IPS-15b (cell line): ENCODE data around the gene HIVEP3.

Source experiments
- H3K27me3 ChIP-seq: one replicate; pipeline ENCODE4 v1.6.1; 2013; ENCODE audit warnings: low read length; ENCODE audit not compliant: control insufficient read depth, insufficient read depth
- H3K36me3 ChIP-seq: one replicate; pipeline ENCODE4 v1.6.1; 2013; ENCODE audit warnings: low read length; ENCODE audit not compliant: control insufficient read depth, insufficient read depth
- H3K4me1 ChIP-seq: one replicate; pipeline ENCODE4 v1.6.1; 2013; ENCODE audit warnings: mild to moderate bottlenecking, low read length; ENCODE audit not compliant: control insufficient read depth, insufficient read depth
- H3K4me3 ChIP-seq: one replicate; pipeline ENCODE4 v1.5.1; 2013; ENCODE audit warnings: low read depth, low read length
- H3K9ac ChIP-seq: one replicate; pipeline ENCODE4 v1.6.1; 2013; ENCODE audit warnings: low read depth, mild to moderate bottlenecking, low read length
- H3K9me3 ChIP-seq: one replicate; pipeline ENCODE4 v1.6.1; 2013; ENCODE audit warnings: mild to moderate bottlenecking, low read length; ENCODE audit not compliant: control insufficient read depth, insufficient read depth

The HIVEP3 gene

DNA sequence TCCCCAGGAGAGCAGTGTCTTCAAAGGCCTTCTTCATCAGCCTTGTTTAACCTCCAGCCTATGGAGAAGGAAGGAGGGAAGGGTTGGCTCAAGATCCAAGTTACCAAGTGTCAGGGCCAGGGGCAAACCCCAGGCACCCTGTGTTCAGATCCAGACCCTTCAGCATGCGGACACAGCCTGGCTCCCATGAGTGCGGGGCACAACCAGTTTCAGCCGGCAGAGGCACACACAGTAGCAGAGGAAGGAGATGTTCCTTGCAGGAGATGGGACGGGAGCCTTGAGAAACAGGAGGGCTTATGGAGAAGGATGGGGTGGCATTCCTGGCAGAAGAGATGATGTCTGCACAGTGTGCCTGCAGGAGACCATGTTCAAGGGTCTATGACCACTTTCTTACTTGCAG lies 272.5 kb downstream of the HIVEP3 start:
- H3K4me3 ChIP-seq = no peak overlapping the region
- no peaks in the 10 kb centered on the region for H3K27me3 ChIP-seq
- H3K9me3 ChIP-seq = no peaks in the 10 kb centered on the region
- no peak overlapping the region for H3K9ac ChIP-seq
- no peaks in the 10 kb centered on the region for H3K4me1 ChIP-seq
- no peaks in the 10 kb centered on the region for H3K36me3 ChIP-seq

DNA sequence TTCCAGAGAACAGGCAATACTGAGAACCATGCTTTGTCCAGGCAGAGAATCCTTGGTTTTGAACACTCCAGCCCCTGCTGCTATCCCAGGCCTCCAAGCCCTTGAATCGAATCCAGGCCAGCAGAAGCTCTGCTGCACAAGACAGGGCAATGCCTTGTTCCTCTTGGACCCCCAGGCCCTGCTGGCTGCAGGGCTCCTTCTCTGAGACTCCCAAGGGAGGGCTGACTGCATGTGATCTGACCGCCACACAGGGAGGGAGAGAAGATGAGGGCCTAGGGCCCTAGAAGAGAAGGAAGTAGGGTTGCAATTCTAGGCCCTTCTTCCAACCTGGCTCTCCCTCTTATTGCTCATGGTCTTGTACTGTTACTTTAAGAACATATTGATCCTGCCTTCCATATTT lies 273.7 kb downstream of the HIVEP3 start:
- Histone ChIP-seq H3K9ac (no peak overlapping the region), H3K4me1 (no peaks in the 10 kb centered on the region)

DNA sequence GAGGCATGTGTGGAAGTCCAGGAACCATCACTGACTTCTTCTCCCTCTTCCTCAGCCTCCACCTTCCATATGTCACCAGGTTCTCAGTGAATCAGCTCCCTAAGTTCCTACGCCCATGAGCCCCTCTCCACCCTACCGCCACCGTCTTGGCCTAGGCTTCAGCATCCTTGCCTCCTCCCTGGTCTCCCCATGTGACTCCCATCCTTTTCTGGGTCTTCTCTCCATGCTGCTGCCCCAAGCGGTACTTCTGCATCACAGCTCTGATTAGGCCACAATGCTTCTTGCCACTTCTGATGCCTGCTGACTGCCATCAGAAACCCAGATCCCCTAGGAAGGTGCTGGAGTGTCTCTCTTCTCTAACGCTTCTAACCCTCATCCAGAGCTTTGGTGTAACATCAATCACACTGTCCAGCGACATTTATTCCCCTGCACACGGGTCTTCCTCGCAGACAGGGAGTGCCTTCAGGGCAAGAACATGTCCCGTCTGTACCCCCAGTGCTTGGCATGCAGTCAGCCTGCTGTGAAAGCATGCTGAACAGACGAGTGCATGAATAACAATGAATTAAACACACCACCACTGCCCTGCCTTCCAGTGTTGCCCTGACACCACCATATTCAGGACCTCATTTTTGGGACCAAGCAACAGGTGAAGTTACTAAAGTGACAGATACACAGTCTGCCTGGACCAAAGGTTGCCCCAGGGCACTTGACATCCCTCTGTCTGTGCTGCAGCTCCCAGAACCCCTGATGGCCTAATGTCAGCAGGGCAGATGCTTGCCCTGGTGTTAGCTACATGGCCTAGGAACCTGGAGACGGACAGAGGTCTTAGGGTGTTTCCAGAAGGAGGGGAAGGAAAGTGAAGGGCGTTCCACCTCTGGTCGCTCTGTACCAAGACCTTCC lies 275.6 kb downstream of the HIVEP3 start:
- no peaks in the 10 kb centered on the region for H3K9me3 ChIP-seq
- H3K4me1 ChIP-seq = peaks cover 3% of the 10 kb centered on the region
- H3K27me3 ChIP-seq = no peaks in the 10 kb centered on the region
- no peaks in the 10 kb centered on the region for H3K36me3 ChIP-seq
- H3K9ac ChIP-seq = no peak overlapping the region
- no peak overlapping the region for H3K4me3 ChIP-seq

More for the DNA sequence above, 273.7 kb downstream of the HIVEP3 start:
- H3K36me3 ChIP-seq = no peaks in the 10 kb centered on the region
- H3K9me3 ChIP-seq = no peaks in the 10 kb centered on the region
- H3K4me3 ChIP-seq = no peak overlapping the region
- no peaks in the 10 kb centered on the region for H3K27me3 ChIP-seq

DNA sequence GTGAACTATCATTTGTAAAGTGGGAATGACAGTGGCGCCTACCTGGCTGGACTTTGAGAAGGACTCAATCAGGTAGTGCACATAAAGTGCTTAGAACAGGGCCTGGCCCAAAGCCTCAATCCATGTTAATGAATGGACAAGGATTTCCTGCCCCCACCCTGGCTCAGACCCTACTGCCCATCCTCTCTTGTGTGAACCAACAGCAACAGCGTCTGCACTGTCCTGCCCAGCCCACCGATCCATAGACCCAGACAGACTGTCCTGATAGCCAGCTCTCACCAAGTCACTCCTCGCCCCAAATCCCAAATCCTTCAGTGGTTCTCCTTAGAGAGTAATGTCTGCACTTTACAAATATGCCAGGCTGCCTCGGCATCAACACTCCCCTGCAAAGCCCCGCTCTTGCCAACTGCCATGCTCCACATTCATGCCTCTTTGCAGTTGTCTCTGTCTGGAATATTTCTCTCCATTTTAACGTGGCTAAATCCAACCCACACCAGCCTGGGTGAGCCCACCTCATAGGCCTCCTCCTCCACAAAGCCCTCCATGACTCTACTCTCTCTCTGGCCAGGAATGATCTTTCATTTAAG lies 276.7 kb downstream of the HIVEP3 start:
- no peak overlapping the region for H3K9ac ChIP-seq
- H3K4me1 ChIP-seq = peaks cover 3% of the 10 kb centered on the region

DNA sequence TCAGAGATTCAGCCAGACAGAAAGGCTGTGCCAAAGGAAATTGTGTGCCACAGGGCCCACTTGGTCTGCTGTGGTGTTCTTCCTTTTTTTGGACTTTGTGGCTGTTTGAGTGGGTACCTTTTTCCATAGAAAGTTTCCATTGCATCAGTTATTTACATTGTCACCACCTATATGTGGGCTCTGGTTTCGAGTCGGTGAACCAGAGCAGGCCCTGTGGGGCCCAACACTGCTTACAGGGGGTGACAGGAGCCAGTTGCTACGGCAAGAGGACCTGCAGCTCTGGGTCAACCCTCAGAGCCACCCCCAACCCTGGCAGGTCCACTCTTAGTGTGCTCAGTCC lies 277.3 kb downstream of the HIVEP3 start:
- Histone ChIP-seq H3K27me3 (no peaks in the 10 kb centered on the region), H3K9me3 (no peaks in the 10 kb centered on the region), H3K4me1 (peaks cover 3% of the 10 kb centered on the region), H3K4me3 (no peak overlapping the region), H3K36me3 (no peaks in the 10 kb centered on the region), H3K9ac (no peak overlapping the region)

More for the DNA sequence above, 276.7 kb downstream of the HIVEP3 start:
- no peaks in the 10 kb centered on the region for H3K36me3 ChIP-seq
- H3K27me3 ChIP-seq = no peaks in the 10 kb centered on the region
- H3K4me3 ChIP-seq = no peak overlapping the region
- no peaks in the 10 kb centered on the region for H3K9me3 ChIP-seq

DNA sequence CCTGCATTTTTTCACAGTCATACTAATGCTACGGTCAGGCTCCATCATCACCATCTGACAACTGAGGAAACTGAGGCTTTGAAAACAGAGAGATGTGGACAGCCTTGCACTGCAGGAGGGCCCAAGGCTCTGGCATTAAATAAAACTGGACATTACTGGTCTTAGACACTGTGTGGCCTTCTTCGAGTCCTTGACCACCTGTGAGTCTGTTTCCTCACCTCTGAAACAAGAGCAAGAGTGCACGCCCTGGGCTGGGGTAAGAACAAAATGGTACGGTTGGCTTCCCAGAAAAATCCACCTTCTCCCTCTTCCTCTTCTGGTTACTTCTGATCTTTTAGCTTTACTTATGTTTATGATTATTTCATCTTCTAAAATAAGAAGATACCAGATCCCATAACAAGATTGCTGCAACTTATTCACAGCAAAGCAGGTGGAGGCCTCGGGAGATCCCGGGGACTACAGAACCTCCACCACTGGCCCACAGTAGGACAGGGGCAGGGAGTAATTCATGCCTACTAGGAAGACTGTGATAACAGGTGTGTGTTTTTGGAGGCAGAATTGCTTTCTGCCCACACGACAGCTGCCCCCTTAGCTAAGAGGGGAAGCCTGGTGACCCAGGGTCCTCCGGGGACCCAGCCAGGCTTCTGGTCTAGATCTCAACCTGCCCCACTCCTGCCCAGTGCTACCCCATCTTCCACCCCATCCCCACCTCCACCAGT lies 277.8 kb downstream of the HIVEP3 start:
- no peak overlapping the region for H3K9ac ChIP-seq
- H3K4me1 ChIP-seq = peaks cover 3% of the 10 kb centered on the region
- no peak overlapping the region for H3K4me3 ChIP-seq
- no peaks in the 10 kb centered on the region for H3K9me3 ChIP-seq
- no peaks in the 10 kb centered on the region for H3K27me3 ChIP-seq
- no peaks in the 10 kb centered on the region for H3K36me3 ChIP-seq

DNA sequence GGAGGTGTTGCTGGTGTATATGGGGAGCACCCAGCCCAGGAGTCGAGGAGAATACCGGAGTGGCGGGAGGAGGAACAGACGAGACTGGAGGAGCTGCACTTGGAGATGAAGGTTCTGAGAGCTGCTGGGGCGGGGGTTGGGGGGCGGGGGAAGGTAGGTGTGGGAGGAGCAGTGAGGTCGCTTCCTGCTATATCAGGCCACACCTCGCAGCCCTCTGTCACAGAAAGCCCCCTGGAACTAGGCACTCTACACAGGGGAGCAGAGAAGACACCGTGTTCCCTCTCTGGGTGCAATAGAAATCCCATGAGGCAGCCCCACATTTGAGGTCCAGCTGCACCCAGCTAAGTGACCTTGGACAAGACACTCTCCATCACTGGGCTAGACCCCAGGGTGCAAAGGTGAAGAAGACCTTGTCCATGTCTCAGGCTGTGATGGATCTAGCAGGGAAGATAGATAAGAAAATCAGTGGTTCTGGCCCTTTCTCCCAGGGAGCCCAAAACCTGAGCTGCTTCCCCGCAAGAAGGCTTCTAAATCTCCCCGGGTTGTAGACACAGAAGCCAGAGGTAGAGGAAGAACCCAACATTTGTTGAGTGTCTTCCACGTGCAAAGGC lies 278.5 kb downstream of the HIVEP3 start:
- no peak overlapping the region for H3K9ac ChIP-seq
- H3K36me3 ChIP-seq = no peaks in the 10 kb centered on the region
- peaks cover 3% of the 10 kb centered on the region for H3K4me1 ChIP-seq

DNA sequence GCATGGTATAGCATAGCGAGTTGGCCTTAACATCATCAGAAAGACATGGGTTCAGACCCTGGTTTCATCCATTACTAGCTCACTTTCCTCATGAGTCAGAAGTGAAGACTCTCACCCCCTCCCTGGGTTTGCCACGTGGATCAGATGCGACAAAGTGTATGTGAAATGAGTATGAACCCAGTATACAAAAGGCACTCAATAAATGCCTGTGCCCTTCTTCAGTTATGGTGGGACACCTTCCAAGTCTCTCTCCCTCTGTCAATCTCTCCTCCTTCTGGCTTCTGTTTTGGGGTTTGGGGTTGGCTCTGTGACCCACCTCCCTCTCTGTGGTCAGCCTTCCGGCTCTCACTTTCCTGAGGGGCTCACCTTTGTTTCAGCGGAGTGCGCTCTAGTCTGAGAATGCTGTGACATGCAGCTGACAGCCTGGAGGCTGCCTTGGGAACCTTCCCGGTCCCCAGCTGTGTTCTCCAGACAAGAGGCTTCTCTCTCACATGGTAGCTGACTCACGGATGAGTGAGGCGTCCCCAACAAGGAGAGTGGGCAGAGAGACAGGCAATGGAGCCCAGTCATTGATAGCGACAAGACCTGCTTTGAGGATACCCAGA lies 279.3 kb downstream of the HIVEP3 start:
- H3K4me1 ChIP-seq = peaks cover 3% of the 10 kb centered on the region
- no peak overlapping the region for H3K9ac ChIP-seq
- H3K4me3 ChIP-seq = no peak overlapping the region

More for the DNA sequence above, 278.5 kb downstream of the HIVEP3 start:
- Histone ChIP-seq H3K4me3 (no peak overlapping the region), H3K27me3 (no peaks in the 10 kb centered on the region), H3K9me3 (no peaks in the 10 kb centered on the region)

DNA sequence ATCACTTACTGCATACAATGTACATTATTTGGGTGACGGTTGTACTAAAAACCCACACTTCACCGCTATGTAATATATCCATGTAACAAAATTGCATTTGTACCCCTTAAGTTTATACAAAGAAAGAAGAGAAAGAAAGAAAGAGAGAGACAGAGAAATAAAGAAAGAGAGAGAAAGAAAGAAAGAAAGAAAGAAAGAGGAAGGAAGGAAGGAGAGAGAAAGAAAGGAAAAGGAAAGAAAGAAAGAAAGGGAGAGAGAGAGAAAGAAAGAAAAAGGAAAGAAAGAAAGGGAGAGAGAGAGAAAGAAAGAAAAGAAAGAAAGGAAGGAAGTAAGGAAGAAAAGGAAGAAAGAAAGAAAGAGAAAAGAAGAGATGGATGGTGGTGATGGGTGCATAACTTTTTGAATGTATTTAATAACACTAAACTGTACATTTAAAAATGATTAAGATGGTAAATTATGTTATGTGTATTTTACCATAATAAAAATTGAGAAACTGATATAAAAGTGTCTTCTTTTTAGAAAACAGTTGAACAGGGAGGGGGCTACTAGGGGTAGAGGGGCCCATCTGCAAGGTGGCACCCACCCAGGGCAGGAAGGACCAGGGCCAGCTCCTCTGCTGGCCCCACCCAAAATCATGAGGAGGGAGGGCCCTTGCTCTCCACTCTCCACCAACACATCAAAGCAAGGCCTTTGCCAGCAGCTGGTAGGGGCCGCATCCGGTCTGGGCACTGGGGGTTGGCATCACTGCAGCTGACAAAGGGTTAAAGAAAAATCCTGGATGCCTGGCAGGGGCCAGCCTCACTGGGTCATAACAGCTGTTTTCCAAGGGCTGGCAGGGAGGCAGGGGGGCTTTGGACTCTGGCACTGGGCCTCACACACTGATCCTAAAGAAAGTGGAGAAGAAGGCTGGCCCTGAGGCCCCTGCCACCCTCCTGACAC lies 280.4 kb downstream of the HIVEP3 start:
- no peak overlapping the region for H3K4me3 ChIP-seq
- no peaks in the 10 kb centered on the region for H3K27me3 ChIP-seq
- H3K9ac ChIP-seq = no peak overlapping the region
- H3K36me3 ChIP-seq = no peaks in the 10 kb centered on the region
- H3K4me1 ChIP-seq = peaks cover 3% of the 10 kb centered on the region
- H3K9me3 ChIP-seq = no peaks in the 10 kb centered on the region

More for the DNA sequence above, 279.3 kb downstream of the HIVEP3 start:
- Histone ChIP-seq H3K27me3 (no peaks in the 10 kb centered on the region), H3K36me3 (no peaks in the 10 kb centered on the region), H3K9me3 (no peaks in the 10 kb centered on the region)

DNA sequence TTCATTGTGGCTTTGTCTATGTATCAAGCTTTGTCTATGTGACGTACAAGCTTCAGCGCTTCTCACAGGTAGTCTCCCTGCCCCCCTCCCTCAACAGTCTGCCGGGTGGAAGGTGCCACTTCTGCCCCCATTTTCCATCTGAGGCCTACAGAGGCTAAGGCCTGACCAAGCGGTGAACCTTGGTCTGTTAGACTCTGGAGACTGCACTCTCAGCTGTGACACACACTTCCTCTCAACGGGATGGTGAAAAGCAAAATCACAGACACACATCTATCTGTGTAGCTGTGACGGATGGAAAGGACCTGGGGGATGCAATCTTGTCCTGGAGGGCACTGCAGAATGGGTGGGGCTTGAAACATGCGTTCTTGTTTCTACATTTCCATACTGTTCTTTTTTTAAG lies 281.4 kb downstream of the HIVEP3 start:
- H3K9me3 ChIP-seq = no peaks in the 10 kb centered on the region
- peaks cover 3% of the 10 kb centered on the region for H3K4me1 ChIP-seq

More for the DNA sequence above, 281.4 kb downstream of the HIVEP3 start:
- H3K9ac ChIP-seq = no peak overlapping the region
- no peak overlapping the region for H3K4me3 ChIP-seq
- H3K36me3 ChIP-seq = no peaks in the 10 kb centered on the region
- H3K27me3 ChIP-seq = no peaks in the 10 kb centered on the region
